ENCODE data around the gene UEVLD.

DNA sequence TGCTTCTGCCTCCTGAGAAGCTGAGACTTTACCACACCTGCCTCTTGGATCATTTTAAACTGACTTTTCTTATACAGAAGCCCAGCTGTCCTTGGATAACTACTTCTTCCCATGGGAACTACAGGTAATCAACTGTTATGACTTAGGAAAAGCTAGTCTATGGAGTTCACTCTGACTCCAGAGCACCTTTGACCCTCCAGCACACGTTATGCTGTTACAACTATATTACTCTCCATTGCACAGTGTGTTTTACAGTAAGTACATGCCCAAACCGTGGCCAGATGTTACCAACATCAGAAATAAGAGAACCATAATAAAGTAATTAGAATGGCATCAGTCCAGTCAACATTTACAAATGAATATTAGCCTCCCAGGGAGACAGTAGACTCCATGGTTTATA lies 40.5 kb downstream of the UEVLD start:
- TF ChIP-seq, protein P1, sequence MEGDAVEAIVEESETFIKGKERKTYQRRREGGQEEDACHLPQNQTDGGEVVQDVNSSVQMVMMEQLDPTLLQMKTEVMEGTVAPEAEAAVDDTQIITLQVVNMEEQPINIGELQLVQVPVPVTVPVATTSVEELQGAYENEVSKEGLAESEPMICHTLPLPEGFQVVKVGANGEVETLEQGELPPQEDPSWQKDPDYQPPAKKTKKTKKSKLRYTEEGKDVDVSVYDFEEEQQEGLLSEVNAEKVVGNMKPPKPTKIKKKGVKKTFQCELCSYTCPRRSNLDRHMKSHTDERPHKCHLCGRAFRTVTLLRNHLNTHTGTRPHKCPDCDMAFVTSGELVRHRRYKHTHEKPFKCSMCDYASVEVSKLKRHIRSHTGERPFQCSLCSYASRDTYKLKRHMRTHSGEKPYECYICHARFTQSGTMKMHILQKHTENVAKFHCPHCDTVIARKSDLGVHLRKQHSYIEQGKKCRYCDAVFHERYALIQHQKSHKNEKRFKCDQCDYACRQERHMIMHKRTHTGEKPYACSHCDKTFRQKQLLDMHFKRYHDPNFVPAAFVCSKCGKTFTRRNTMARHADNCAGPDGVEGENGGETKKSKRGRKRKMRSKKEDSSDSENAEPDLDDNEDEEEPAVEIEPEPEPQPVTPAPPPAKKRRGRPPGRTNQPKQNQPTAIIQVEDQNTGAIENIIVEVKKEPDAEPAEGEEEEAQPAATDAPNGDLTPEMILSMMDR (IDR thresholded peaks at IDR 0.05): no peak
- TF ChIP-seq POLR2A (IDR thresholded peaks at IDR 0.05) (no peak), POLR2AphosphoS5 (IDR thresholded peaks at IDR 0.05) (no peak)
